HepG2 (cell line): ENCODE measurements around the gene ABCA13. TPM values are rescaled to one million over a fixed set of nuclear protein-coding genes. Genes with fewer than 3 reads are reported as not detected.

Source experiments
- ATAC-seq: fragments of 200-7000 bp; cut with Tn5 transposase; 3 replicates; pipeline ENCODE4 v1.9.1; 2020; ENCODE audit warnings: mild to moderate bottlenecking, moderate library complexity
- BruUV-seq: library from RNA; stranded (reverse); fragments of 400-500 nt; replicated peaks from 2 replicates; lab custom pipeline; 2021; lab: Mats Ljungman, UMichigan
- CTCF ChIA-PET: fragments of 300-600 bp; formaldehyde crosslinking; extraction: SDS; loops from one replicate; lab custom pipeline; 2021; ENCODE audit warnings: low total read pairs, inconsistent platforms, low intra/inter-chr PET ratio; lab: Yijun Ruan, JAX
- POLR2A ChIA-PET: fragments of 350-600 bp; sonication (Branson Sonifier 250); formaldehyde crosslinking; loops from one replicate; lab custom pipeline; 2020; ENCODE audit warnings: antibody characterized with exemption, inconsistent platforms; lab: Yijun Ruan, JAX
- DNase-seq: peaks from one replicate; pipeline ENCODE4 v3.0.0-alpha.2; 2015; ENCODE audit warnings: low spot score
- FAIRE-seq: peaks from 3 replicates; lab custom pipeline; 2011; peaks lifted over from hg19 to GRCh38; lab: Jason Lieb, UNC
- H2AFZ ChIP-seq: one replicate; pipeline ENCODE4 v1.6.1; 2011; ENCODE audit warnings: low read length, inconsistent platforms
- H3K27ac ChIP-seq: fragments of 300-600 bp; 3 replicates; pipeline ENCODE4 v1.8.0; 2011; ENCODE audit warnings: mixed run types, mild to moderate bottlenecking, mixed read lengths, low read length, inconsistent platforms; ENCODE audit not compliant: insufficient read depth; ENCODE audit errors: extremely low read length
- H3K27me3 ChIP-seq, 2 experiments: fragments of 200-600 bp in 1 of 2; 2 replicates in 1 of 2; 3 replicates in 1 of 2; pipeline versions ENCODE4 v1.6.0 to v1.8.0; 2011; ENCODE audit warnings: low read length in 2 of 2, mild to moderate bottlenecking in 2 of 2, moderate library complexity in 2 of 2, inconsistent platforms in 1 of 2; ENCODE audit not compliant: insufficient read depth in 2 of 2, control insufficient read depth in 1 of 2
- H3K36me3 ChIP-seq, 2 experiments: fragments of 200-600 bp in 1 of 2; replicated peaks in 1 of 2; 2 replicates in 1 of 2; 3 replicates in 1 of 2; pipeline versions ENCODE4 v1.5.1 to v1.8.0; 2011; ENCODE audit warnings: low read length in 2 of 2, inconsistent platforms in 1 of 2; ENCODE audit not compliant: insufficient read depth in 2 of 2, control insufficient read depth in 1 of 2
- H3K4me1 ChIP-seq: 2 replicates; pipeline ENCODE4 v1.5.1; 2012; ENCODE audit warnings: low read length, inconsistent platforms; ENCODE audit not compliant: insufficient read depth
- H3K4me2 ChIP-seq: 2 replicates; pipeline ENCODE4 v1.6.0; 2011; ENCODE audit warnings: low read depth, low read length, inconsistent platforms
- H3K4me3 ChIP-seq, 3 experiments: fragments of 200-600 bp in 1 of 3; sonication (generic), shearing (Covaris generic) in 1 of 3; replicated peaks in 1 of 3; 2 replicates each; pipeline ENCODE4 v1.5.1; 2011 to 2016; ENCODE audit warnings: low read length in 3 of 3, inconsistent platforms in 2 of 3, low read depth in 2 of 3, mild to moderate bottlenecking in 2 of 3, control low read depth in 1 of 3, mixed read lengths in 1 of 3; ENCODE audit not compliant: insufficient read depth in 1 of 3
- H3K79me2 ChIP-seq: one replicate; pipeline ENCODE4 v1.6.1; 2011; ENCODE audit warnings: low read length, inconsistent platforms; ENCODE audit not compliant: insufficient read depth
- H3K9ac ChIP-seq: 2 replicates; pipeline ENCODE4 v1.6.0; 2011; ENCODE audit warnings: mild to moderate bottlenecking, low read depth, low read length, inconsistent platforms; ENCODE audit not compliant: insufficient read depth
- H3K9me3 ChIP-seq: 2 replicates; pipeline ENCODE4 v1.5.1; 2012; ENCODE audit warnings: mild to moderate bottlenecking, low read length
- H4K20me1 ChIP-seq: 2 replicates; pipeline ENCODE4 v1.6.0; 2011; ENCODE audit warnings: inconsistent platforms, mild to moderate bottlenecking, low read length, moderate library complexity; ENCODE audit not compliant: insufficient read depth
- ERF ChIP-seq: IDR thresholded peaks from 2 replicates; pipeline ENCODE4 v1.6.1; 2018; ENCODE audit warnings: missing biosample characterization, missing genetic modification reagents
- MEIS2 ChIP-seq: sonication (generic); formaldehyde crosslinking; IDR thresholded peaks from 2 replicates; pipeline ENCODE4 v1.9.0; 2021; ENCODE audit warnings: mild to moderate bottlenecking, missing genetic modification reagents
- MTA3 ChIP-seq: sonication (generic); formaldehyde crosslinking; IDR thresholded peaks from 2 replicates; pipeline ENCODE4 v1.4.0; 2020; ENCODE audit warnings: missing genetic modification reagents
- POLR2AphosphoS2 ChIP-seq: IDR thresholded peaks from 2 replicates; pipeline ENCODE4 v1.6.1; 2011; ENCODE audit warnings: low read depth, low read length, improper control_type of control experiment
- RCOR2 ChIP-seq: IDR thresholded peaks from 2 replicates; pipeline ENCODE4 v1.6.1; 2016; ENCODE audit warnings: missing biosample characterization, missing genetic modification reagents
- TFDP2 ChIP-seq: sonication (generic); formaldehyde crosslinking; IDR thresholded peaks from 2 replicates; pipeline ENCODE4 v1.4.0; 2020; ENCODE audit warnings: missing genetic modification reagents
- ZNF576 ChIP-seq: sonication (generic); formaldehyde crosslinking; IDR thresholded peaks from 2 replicates; pipeline ENCODE4 v1.4.0; 2020; ENCODE audit warnings: mild to moderate bottlenecking, missing genetic modification reagents
- ZNF646 ChIP-seq: sonication (generic); formaldehyde crosslinking; IDR thresholded peaks from 2 replicates; pipeline ENCODE4 v1.9.0; 2021; ENCODE audit warnings: mild to moderate bottlenecking, missing genetic modification reagents
- ZNF670 ChIP-seq: sonication (generic); formaldehyde crosslinking; IDR thresholded peaks from 2 replicates; pipeline ENCODE4 v1.8.0; 2022; ENCODE audit warnings: mild to moderate bottlenecking, missing genetic modification reagents, borderline replicate concordance
- WGBS: methylation state at CpG from one replicate; pipeline ENCODE4 v1.1.6; 2017; ENCODE audit warnings: low lambda C conversion rate; 5-methylcytosine and 5-hydroxymethylcytosine counted together
- in situ Hi-C: cut with HindIII; loops from 2 replicates; pipeline ENCODE4 v1.10.0; 2017; ENCODE audit warnings: low pct_unique_long_range_greater_than_20kb; ENCODE audit not compliant: extremely low pct_ligation_motif_present
- intact Hi-C: fragments of 100-400 bp; cut with micrococcal nuclease; formaldehyde crosslinking; loops from one replicate; pipeline ENCODE4 v1.10.0; 2022; ENCODE audit not compliant: unreplicated experiment
- polyA plus RNA-seq, 8 experiments: library from polyadenylated mRNA; depleted of rRNA in 3 of 8; stranded (reverse) in 7 of 8; unstranded in 1 of 8; fragments of >200 nt; fragmentation: Illumina TruSeq in 4 of 8; extraction: Trizol in 4 of 8; gene quantifications; 2 replicates each; pipeline versions ENCODE4 v1.2.1 to v1.2.3, GENCODE V29; 2011 to 2016; ENCODE audit warnings: low read depth in 4 of 8, missing spikeins in 1 of 8, mixed read lengths in 1 of 8; ENCODE audit not compliant: insufficient read depth in 1 of 8
- total RNA-seq, 5 experiments: library from RNA; depleted of rRNA; stranded (reverse); fragments of >200 nt; fragmentation: Illumina TruSeq; extraction: Trizol; gene quantifications; 2 replicates each; pipeline ENCODE4 v1.2.3, GENCODE V29; 2016; ENCODE audit warnings: low read depth in 1 of 5

ABCA13 gene
- total and polyA plus RNA-seq, 2 of the 13 experiments (the other 11 are each of a cell fraction or from before 2014, with no cell fraction given): 0.03 TPM; not detected in 1

DNA sequence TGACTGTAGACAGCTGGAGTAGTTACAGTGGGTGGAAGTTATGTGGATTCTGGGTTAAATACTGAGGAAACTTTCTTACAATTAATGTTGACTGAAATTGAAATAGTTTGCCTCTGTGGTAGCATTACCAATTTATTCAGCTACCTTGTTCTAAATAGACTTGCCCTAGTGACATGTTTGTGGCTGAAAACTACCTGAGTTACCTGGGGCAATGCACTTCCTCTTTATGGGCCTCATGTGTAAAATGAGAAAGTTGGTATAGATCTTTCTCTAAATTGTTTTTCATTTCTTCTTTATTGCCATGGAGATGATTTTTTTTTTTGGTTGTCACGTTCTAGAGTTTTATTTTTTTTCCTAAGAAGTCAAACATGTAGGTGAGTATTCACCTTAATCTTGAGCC, 500.4 kb downstream of the ABCA13 start:
- no peak overlapping the region for H3K4me3 ChIP-seq
- H4K20me1 ChIP-seq: no peaks in the 10 kb centered on the region
- no peak overlapping the region for H3K4me2 ChIP-seq
- ChIA-PET POLR2A (no interaction called here), CTCF (no interaction called here)
- intact Hi-C loops (no loop called here), in situ Hi-C loops (no loop called here)
- no peaks in the 10 kb centered on the region for H3K36me3 ChIP-seq
- 0% methylated on average over 1 of the region's 1 CpG for WGBS
- FAIRE-seq: no peak
- DNase-seq: no peak
- no peak overlapping the region for H2AFZ ChIP-seq
- TF ChIP-seq ZNF576 (no peak), MEIS2 (no peak)
- no peak for ATAC-seq
- H3K27me3 ChIP-seq: no peaks in the 10 kb centered on the region
- H3K4me1 ChIP-seq: no peaks in the 10 kb centered on the region
- H3K9ac ChIP-seq: no peak overlapping the region
- H3K9me3 ChIP-seq: 0 out of 2 replicates have a peak, but pooled peaks cover 3% of the 10 kb centered on the region
- H3K27ac ChIP-seq: no peak overlapping the region
- no peaks in the 10 kb centered on the region for H3K79me2 ChIP-seq
- BruUV-seq: no TSS peak

GRCh38 chr7:48681006-48681405, 509.7 kb downstream of the ABCA13 start:
- intact Hi-C loops: no loop called here
- ChIA-PET CTCF (no interaction called here), POLR2A (no interaction called here)
- Histone ChIP-seq H3K79me2 (no peaks in the 10 kb centered on the region), H3K4me3 (no peak overlapping the region), H3K4me1 (no peaks in the 10 kb centered on the region), H3K9ac (no peak overlapping the region), H3K4me2 (no peak overlapping the region), H3K27me3 (no peaks in the 10 kb centered on the region), H2AFZ (no peak overlapping the region), H3K27ac (no peak overlapping the region), H3K9me3 (peaks cover 9% of the 10 kb centered on the region; the same call in 1 of the 2 replicates), H4K20me1 (no peaks in the 10 kb centered on the region), H3K36me3 (no peaks in the 10 kb centered on the region)
- DNase-seq (no peak), ATAC-seq (no peak), FAIRE-seq (no peak)
- in situ Hi-C loops: no loop called here
- 0% methylated on average over 2 of the region's 2 CpGs for WGBS
- TF ChIP-seq TFDP2 (CRISPR knock-in tag): no peak
- TF ChIP-seq MTA3: no peak
- TF ChIP-seq ZNF670 (CRISPR knock-in tag): no peak
- TF ChIP-seq ZNF646 (CRISPR knock-in tag): no peak
- TF ChIP-seq RCOR2 (CRISPR knock-in tag): no peak
- no peak for TF ChIP-seq POLR2AphosphoS2
- no peak for TF ChIP-seq ERF
- no TSS peak for BruUV-seq
